Endodermal cell (in vitro differentiated cells): ENCODE results near the gene PDE7B. TPM values are rescaled to one million over a fixed set of nuclear protein-coding genes. Genes with fewer than 3 reads are reported as not detected.

Source experiments
- DNase-seq: peaks from one replicate; pipeline ENCODE4 v3.0.0-alpha.2; 2017
- H3K27ac ChIP-seq: 2 replicates; pipeline ENCODE4 v1.5.1; 2013; ENCODE audit warnings: mild to moderate bottlenecking, low read depth, low read length, moderate library complexity
- H3K27me3 ChIP-seq: 2 replicates; pipeline ENCODE4 v1.6.1; 2013; ENCODE audit warnings: mild to moderate bottlenecking, low read length, moderate library complexity; ENCODE audit not compliant: insufficient read depth, control insufficient read depth, poor library complexity, severe bottlenecking
- H3K36me3 ChIP-seq: 2 replicates; pipeline ENCODE4 v1.7.0; 2013; ENCODE audit warnings: mild to moderate bottlenecking, low read length, moderate library complexity; ENCODE audit not compliant: control insufficient read depth, insufficient read depth
- H3K4me1 ChIP-seq: one replicate; pipeline ENCODE4 v1.7.0; 2013; ENCODE audit warnings: low read length; ENCODE audit not compliant: control insufficient read depth, insufficient read depth
- H3K4me3 ChIP-seq: 2 replicates; pipeline ENCODE4 v1.5.1; 2013; ENCODE audit warnings: mild to moderate bottlenecking, low read length, moderate library complexity
- H3K9ac ChIP-seq: 2 replicates; pipeline ENCODE4 v1.6.1; 2013; ENCODE audit warnings: mild to moderate bottlenecking, low read length, moderate library complexity; ENCODE audit not compliant: poor library complexity, severe bottlenecking; ENCODE audit errors: extremely low read depth
- H3K9me3 ChIP-seq: 2 replicates; pipeline ENCODE4 v1.6.1; 2013; ENCODE audit warnings: mild to moderate bottlenecking, low read length, moderate library complexity; ENCODE audit not compliant: control insufficient read depth
- H3K27ac Mint-ChIP-seq: 2 replicates; pipeline ENCODE4 v1.8.0; 2020; ENCODE audit warnings: mixed read lengths
- H3K27me3 Mint-ChIP-seq: 2 replicates; pipeline ENCODE4 v1.8.0; 2021; ENCODE audit warnings: mild to moderate bottlenecking, mixed read lengths; ENCODE audit not compliant: insufficient read depth
- H3K36me3 Mint-ChIP-seq: 2 replicates; pipeline ENCODE4 v1.8.0; 2020; ENCODE audit warnings: low read depth, mixed read lengths
- H3K4me1 Mint-ChIP-seq: 2 replicates; pipeline ENCODE4 v1.8.0; 2020; ENCODE audit warnings: mixed read lengths
- H3K4me3 Mint-ChIP-seq: 2 replicates; pipeline ENCODE4 v1.8.0; 2020; ENCODE audit warnings: mild to moderate bottlenecking, moderate library complexity, mixed read lengths
- H3K9me3 Mint-ChIP-seq: 2 replicates; pipeline ENCODE4 v1.8.0; 2020; ENCODE audit warnings: mild to moderate bottlenecking, mixed read lengths
- CTCF ChIP-seq: fragments of 200-600 bp; sonication (generic); conservative IDR thresholded peaks from 2 replicates; pipeline ENCODE4 v1.5.0; 2021; ENCODE audit warnings: antibody characterized with exemption, mild to moderate bottlenecking
- WGBS, 2 experiments: methylation state at CpG; one replicate each; pipeline versions ENCODE4 v1.1.5 to v1.1.7; 2013; ENCODE audit warnings: missing lambda C conversion rate in 2 of 2, mixed read lengths in 1 of 2; ENCODE audit not compliant: insufficient coverage in 1 of 2, insufficient read length in 1 of 2; 5-methylcytosine and 5-hydroxymethylcytosine counted together
- total RNA-seq, 2 donors: library from RNA; stranded (reverse); fragmentation: NEBNext Ultra II Directional in 1 of 2; extraction: Animal tissue kit (Norgen Biotek cat#: 25700) in 1 of 2; gene quantifications; 2 replicates in 1 of 2; 3 replicates in 1 of 2; pipeline ENCODE4 v1.2.1, GENCODE V29; 2021

Gene PDE7B
- total RNA-seq, 2 donors from 2014 or later, result 0.26 TPM; not detected in 1

- no peak overlapping the region for H3K27ac ChIP-seq
- H3K27ac Mint-ChIP-seq, result no peak overlapping the region
- H3K4me3 Mint-ChIP-seq, result no peak overlapping the region
- H3K9me3 ChIP-seq, result no peaks in the 10 kb centered on the region
- peaks cover 1% of the 10 kb centered on the region for H3K36me3 ChIP-seq
- no peaks in the 10 kb centered on the region for H3K4me1 Mint-ChIP-seq
- 68% methylated on average over 5 of the region's 5 CpGs; no CpG with 5 or more reads in 1 of the 2 experiments for WGBS, 2 experiments
- H3K9ac ChIP-seq, result no peak overlapping the region
- no peak for DNase-seq
- H3K27me3 Mint-ChIP-seq, result no peaks in the 10 kb centered on the region
- peaks cover 3% of the 10 kb centered on the region for H3K36me3 Mint-ChIP-seq
- H3K4me1 ChIP-seq, result no peaks in the 10 kb centered on the region
- H3K27me3 ChIP-seq, result no peaks in the 10 kb centered on the region
- no peak for TF ChIP-seq CTCF
- H3K4me3 ChIP-seq, result no peak overlapping the region
- H3K9me3 Mint-ChIP-seq, result no peaks in the 10 kb centered on the region
Observed at GRCh38 chr6:136225496-136225895, 374.0 kb downstream of the PDE7B start.

GRCh38 chr6:136226027-136226673, 374.6 kb downstream of the PDE7B start:
- no peak overlapping the region for H3K9ac ChIP-seq
- Mint-ChIP-seq H3K4me1 (no peaks in the 10 kb centered on the region), H3K27ac (no peak overlapping the region), H3K36me3 (peaks cover 8% of the 10 kb centered on the region), H3K27me3 (no peaks in the 10 kb centered on the region), H3K4me3 (no peak overlapping the region), H3K9me3 (no peaks in the 10 kb centered on the region)
- peak; percentile 79 for DNase-seq
- no peaks in the 10 kb centered on the region for H3K4me1 ChIP-seq
- no peak overlapping the region for H3K27ac ChIP-seq
- H3K36me3 ChIP-seq, result peaks cover 6% of the 10 kb centered on the region
- 44 to 55% methylated on average over 9 to 12 of the region's 12 CpGs for WGBS, 2 experiments
- no peak overlapping the region for H3K4me3 ChIP-seq
- H3K27me3 ChIP-seq, result no peaks in the 10 kb centered on the region
- peak; percentile 100 for TF ChIP-seq CTCF
- no peaks in the 10 kb centered on the region for H3K9me3 ChIP-seq

GRCh38 chr6:136226674-136227377, 375.3 kb downstream of the PDE7B start:
- WGBS, 2 experiments, result 94 to 100% methylated on average over 4 of the region's 4 CpGs

More at GRCh38 chr6:136226674-136227377, 375.3 kb downstream of the PDE7B start:
- no peak overlapping the region for H3K9ac ChIP-seq
- peaks cover 6% of the 10 kb centered on the region for H3K36me3 ChIP-seq
- no peaks in the 10 kb centered on the region for H3K27me3 ChIP-seq
- TF ChIP-seq CTCF, result no peak
- H3K9me3 Mint-ChIP-seq, result no peaks in the 10 kb centered on the region
- DNase-seq, result no peak
- H3K27ac ChIP-seq, result no peak overlapping the region
- H3K36me3 Mint-ChIP-seq, result peaks cover 8% of the 10 kb centered on the region
- no peaks in the 10 kb centered on the region for H3K4me1 Mint-ChIP-seq
- no peaks in the 10 kb centered on the region for H3K4me1 ChIP-seq
- no peak overlapping the region for H3K4me3 ChIP-seq
- H3K27ac Mint-ChIP-seq, result no peak overlapping the region
- no peak overlapping the region for H3K4me3 Mint-ChIP-seq
- H3K9me3 ChIP-seq, result no peaks in the 10 kb centered on the region
- H3K27me3 Mint-ChIP-seq, result no peaks in the 10 kb centered on the region
